ENCODE data around the gene TOP3A.
"Not testable (repeated sequence)": the region's sequence is repeated elsewhere in the genome, so short reads cannot be mapped to it uniquely, and the experiment has no call there.

The TOP3A gene

DNA sequence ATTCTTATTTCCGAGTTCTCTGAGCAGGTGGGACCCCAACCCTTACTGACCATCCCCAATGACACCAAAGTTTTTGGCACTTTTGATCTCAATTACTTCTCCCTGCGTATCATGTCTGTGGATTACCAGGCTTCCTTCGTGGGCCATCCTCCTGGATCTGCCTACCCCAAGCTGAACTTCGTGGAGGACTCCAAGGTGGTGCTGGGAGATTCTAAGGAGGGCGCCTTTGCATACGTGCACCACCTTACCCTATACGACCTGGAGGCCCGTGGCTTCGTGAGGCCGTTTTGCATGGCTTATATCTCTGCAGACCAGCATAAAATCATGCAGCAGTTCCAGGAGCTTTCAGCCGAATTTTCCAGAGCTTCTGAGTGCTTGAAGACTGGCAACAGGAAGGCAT is 1.2 kb upstream of the TOP3A start:
- TF ChIP-seq ZNF274 (IDR thresholded peaks at IDR 0.05; ENCODE audit: low read depth, low read length): no peak
- peak overlapping the region; percentile 82 for H3K4me3 ChIP-seq (ENCODE audit: low read length)

DNA sequence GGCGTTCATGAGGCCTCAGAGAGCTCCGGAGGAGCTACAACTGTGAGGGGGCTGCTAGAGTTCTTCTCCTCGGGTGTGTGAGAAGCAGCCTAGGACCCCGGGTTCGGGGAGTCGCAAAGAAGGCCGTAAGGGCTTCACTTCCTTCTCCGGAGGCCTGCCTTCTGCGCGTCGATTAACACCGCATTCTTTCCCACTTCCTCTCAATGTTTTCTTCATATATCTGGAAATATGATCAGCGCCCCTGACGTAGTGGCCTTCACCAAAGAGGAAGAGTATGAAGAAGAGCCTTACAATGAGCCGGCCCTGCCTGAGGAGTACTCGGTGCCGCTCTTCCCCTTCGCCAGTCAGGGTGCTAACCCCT is 748 bp upstream of the TOP3A start:
- no peak for TF ChIP-seq ZNF274 (IDR thresholded peaks at IDR 0.05; ENCODE audit: low read depth, low read length)
- H3K4me3 ChIP-seq (ENCODE audit: low read length): peak overlapping the region; percentile 82

DNA sequence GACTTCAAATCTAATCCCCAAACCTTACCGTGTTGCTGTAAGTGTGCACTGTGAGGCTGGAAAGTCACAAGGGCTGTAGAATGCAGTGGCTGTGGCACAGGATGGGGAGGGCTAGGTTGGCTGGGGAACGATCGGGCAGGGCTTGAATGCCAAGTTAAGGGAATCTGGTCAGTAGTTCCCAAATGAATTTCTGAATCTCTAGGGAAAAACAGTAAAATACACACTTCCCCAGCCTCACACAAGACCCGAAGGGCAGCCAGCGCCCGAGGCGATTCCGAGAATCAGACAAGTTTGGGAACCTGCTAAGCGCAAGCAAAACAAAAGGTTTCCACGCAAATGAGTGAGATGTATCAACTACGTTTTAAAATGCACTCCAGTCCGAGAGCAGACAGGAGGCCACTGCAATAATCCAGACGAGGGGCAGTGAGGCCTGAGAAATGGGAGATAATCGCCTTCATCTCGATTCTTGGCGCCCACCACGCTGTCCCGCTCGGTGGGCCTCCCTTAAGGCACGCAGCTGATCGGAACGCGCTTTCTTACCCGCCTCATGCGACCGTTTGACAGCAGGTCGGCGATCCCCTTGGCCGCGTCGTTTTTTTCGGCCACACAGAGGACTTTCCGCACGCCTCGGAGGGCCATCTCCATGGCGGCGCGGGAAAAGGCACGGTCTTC is 599 bp downstream of the TOP3A start:
- TF ChIP-seq ZNF274 (IDR thresholded peaks at IDR 0.05; ENCODE audit: low read depth, low read length): no peak
- H3K4me3 ChIP-seq (ENCODE audit: low read length): peak overlapping the region; percentile 82

DNA sequence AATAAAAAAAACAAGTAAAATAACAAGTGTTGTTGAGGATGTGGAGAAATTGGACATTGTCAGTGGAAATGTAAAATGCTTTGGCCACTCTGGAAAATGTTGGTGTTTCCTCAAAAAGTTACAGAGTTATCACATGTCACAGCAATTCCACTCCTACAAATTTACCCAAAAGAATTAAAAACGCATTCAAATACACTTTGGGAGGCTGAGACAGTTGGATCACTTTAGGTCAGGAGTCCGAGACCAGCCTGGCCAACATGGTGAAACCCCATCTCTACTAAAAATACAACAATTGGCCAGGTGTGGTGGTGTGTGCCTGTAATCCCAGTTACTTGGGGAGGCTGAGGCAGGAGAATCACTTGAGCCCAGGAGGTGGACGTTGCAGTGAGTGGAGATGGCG is 5.6 kb downstream of the TOP3A start:
- no peak overlapping the region for H3K4me3 ChIP-seq (ENCODE audit: low read length)
- TF ChIP-seq ZNF274 (IDR thresholded peaks at IDR 0.05; ENCODE audit: low read depth, low read length): no peak

DNA sequence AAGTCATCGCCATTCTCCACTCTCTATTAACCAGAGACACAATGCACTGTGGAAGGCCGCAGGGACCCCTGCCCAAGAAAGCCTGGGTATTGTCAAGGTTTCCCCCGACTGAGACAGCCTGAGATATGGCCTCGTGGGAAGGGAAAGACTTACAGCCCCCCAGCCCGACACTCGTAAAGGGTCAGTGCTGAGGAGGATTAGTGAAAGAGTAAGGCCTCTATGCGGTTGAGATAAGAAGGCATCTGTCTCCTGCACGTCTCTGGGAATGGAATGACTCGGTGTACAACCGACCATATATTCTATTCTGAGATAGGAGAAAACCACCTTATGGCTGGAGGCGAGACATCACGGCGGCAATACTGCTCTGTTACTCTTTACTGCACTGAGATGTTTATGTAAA is 11.6 kb downstream of the TOP3A start:
- not testable (repeated sequence) for H3K4me3 ChIP-seq (ENCODE audit: low read length)

DNA sequence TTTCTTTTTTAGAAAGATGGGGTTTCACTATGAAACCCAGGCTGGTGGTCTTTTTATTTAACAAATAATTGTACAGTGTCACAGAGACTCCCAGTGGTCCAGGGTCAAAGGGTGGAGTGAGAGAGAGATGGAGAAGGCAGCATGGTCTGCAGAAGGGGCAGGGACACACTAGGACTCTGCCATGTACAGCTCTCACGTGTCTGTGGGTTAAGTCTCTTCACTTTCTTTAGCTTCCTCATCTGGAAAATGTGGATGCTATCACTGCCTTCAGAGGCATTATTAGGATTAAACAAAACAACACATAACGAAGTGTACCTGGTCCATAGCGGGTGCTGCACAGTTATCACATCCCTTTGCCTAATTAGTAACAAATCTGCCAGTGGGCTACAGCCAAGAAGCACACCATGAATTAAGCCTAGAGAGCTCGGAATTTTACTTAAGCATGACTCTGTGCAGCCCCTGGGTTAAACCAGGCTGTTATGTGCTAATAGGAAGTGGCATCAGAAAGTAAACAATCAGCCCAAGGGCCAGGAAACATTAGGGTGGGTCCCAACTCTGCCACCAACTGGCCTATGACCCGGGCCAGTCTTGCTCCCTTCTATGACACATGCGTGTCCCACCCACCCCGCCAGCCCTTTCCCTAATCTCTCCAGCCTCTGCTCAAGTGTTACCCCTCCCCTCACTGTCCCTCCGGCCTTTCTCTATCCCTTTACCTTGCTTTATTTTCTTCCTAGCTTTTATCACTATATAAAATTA is 13.9 kb downstream of the TOP3A start:
- no peak for TF ChIP-seq ZNF274 (IDR thresholded peaks at IDR 0.05; ENCODE audit: low read depth, low read length)
- no peak overlapping the region for H3K4me3 ChIP-seq (ENCODE audit: low read length)

DNA sequence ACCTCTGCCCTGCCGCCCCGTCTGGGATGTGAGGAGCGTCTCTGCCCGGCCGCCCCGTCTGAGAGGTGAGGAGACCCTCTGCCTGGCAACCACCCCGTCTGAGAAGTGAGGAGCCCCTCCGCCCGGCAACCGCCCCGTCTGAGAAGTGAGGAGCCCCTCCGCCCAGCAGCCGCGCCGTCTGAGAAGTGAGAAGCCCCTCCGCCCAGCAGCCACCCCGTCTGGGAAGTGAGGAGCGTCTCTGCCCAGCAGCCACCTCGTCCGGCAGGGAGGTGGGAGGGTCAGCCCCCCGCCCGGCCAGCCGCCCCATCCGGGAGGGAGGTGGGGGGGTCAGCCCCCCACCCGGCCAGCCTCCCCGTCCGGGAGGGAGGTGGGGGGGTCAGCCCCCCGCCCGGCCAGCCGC is 16.7 kb downstream of the TOP3A start:
- not testable (repeated sequence) for H3K4me3 ChIP-seq (ENCODE audit: low read length)

DNA sequence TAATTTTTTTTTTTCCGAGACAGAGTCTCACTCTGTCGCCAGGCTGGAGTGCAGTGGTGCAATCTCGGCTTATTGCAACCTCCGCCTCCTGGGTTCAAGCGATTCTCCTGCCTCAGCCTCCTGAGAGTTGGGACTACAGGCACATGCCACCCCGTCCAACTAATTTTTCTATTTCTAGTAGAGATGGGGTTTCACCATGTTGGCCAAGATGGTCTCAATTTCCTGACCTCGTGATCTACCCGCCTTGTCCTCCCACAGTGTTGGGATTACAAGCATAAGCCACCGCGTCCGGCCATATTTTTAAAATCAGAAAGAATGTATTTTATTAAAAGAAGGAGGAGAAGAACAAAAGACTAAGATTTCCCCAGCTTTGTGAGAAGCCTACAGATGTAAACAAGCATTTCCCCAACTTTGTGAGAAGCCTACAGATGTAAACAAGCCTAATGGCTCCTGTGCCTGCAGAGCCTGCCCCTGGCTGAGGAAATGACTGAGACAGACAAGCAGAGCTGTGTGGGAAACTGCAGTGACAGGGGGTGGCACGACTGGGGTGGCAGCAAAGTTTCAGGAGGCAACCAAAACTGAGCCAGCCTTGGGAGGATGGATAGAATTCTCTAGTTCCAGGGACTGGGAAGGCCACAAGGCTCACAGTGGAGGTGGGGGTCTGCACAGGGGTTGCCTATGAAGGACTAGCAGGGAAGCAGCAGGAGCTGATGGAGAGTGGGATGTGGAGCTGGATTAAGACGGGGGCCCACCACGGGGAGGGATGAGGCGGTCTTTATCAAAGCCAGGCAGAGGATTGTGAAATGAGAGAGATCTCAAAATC is 22.9 kb downstream of the TOP3A start:
- no peak for TF ChIP-seq ZNF274 (IDR thresholded peaks at IDR 0.05; ENCODE audit: low read depth, low read length)
- no peak overlapping the region for H3K4me3 ChIP-seq (ENCODE audit: low read length)

DNA sequence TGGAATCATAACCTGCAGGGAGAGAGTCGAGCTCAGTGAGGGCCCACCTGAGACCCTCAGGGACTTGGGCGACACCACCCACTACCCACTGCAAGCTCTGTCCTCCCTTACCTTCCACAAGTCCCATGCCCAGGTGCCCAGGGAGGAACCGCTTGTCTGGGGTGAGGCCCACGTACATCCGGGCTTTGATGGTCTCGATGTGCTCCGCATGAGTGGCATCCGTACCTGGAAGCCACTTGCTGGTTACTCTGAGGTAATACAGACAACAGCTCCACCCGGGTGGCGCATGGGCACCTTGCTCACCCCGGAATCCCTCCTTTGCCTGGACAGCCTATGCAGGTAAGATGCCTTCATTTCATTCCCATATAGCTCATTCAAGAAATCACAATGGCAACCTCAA is 29.5 kb downstream of the TOP3A start:
- H3K4me3 ChIP-seq (ENCODE audit: low read length): no peak overlapping the region
- TF ChIP-seq ZNF274 (IDR thresholded peaks at IDR 0.05; ENCODE audit: low read depth, low read length): no peak

DNA sequence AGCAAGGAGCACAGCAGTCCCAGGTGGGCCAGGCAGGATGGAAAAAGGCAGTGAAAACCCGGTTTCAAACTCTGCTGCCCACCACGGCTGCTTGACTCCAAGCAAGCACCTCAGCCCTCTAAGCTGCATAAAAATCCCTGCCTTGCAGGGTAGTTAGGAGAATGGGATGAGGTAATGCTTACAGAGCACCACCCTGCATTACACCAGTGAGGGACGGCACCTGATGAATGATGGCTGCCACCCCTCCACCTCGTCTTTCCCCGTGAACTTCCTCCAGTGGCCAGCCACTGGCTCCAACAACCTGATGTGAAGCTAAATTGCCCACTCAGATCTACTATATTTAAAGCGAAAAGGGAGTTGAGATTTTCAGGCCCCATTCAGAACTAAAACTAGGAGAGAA is 33.0 kb downstream of the TOP3A start:
- H3K4me3 ChIP-seq (ENCODE audit: low read length): no peak overlapping the region
- TF ChIP-seq ZNF274 (IDR thresholded peaks at IDR 0.05; ENCODE audit: low read depth, low read length): no peak

DNA sequence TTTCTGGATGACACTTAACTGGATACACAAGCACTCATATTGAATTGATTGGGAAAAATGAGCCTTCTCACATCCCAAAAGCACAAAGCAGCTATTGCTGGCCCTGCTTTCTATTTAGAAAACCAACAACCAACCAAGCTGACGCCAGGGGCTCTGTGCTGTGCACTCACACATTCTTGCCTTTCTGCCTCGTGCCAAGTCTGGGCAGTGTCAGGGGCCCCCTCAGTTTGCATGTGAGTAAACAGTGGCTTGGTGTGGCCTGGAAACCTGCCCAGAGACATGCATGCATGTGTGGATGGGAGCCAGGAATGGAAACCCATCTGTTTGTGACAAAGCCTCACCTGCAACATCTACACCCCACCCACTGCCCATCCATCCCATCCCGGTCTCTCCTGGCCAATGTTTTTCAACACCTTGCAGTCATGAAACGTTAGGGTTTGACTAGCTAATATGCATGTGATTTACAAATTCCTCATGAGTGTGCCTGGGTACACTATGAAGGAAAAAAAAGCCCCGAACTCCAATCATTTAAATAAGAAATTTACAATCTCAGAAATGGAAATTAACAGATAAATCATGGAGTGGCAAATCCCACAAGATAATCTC is 33.9 kb downstream of the TOP3A start:
- no peak for TF ChIP-seq ZNF274 (IDR thresholded peaks at IDR 0.05; ENCODE audit: low read depth, low read length)
- no peak overlapping the region for H3K4me3 ChIP-seq (ENCODE audit: low read length)

DNA sequence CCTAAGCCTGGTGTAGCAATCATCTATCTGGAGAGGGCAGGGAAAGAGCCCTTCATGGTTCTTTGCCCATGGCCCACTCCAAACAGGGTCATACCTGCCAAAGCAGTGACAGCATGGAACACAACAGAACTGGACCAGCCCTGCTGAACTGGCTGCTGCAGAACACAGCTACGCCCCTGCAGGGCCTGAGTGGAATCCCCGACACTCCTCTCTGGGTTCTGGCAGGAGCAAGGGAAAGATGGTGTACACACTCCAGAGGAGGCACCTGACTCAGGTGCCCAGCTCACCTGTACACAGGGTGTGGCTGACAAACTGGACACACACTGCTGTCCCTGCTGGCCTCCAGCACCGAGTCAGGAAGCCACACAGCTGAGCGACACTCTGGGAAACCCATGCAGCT is 34.5 kb downstream of the TOP3A start:
- H3K4me3 ChIP-seq (ENCODE audit: low read length): no peak overlapping the region
- TF ChIP-seq ZNF274 (IDR thresholded peaks at IDR 0.05; ENCODE audit: low read depth, low read length): no peak

DNA sequence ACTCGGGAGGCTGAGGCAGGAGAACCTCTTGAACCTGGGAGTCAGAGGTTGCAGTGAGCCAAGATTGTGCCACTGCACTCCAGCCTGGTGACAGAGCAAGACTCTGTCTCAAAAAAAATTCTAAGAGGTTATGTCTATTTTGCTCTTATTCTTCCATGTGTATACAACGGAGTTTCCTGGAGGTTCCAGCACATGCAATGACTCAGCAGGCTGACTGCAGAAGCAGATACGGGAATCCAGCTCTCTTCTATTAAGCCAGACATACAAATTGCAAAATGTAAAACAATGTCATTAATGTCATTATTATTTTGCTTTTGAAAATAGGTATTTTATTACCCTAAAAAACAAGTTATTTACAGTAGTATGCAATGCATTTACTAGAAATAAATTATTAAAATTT is 35.9 kb downstream of the TOP3A start:
- H3K4me3 ChIP-seq (ENCODE audit: low read length): no peak overlapping the region
- no peak for TF ChIP-seq ZNF274 (IDR thresholded peaks at IDR 0.05; ENCODE audit: low read depth, low read length)

DNA sequence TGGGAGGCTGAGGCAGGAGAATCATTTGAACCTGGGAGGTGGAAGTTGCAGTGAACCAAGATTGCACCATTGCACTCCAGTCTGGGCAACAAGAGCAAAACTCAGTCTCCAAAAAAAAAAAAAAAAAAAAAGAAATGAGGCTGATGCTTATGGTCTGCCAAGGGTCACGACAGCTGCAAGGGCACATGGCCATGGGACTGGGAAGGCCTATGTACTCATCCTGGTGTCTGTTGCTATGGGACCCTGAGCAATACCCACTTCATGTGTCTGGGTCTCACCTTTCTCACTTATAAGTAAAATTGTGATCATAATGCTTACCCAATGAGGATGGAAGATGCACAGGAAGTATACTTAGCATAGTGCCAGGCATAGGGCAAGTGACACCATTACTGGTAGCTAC is 37.7 kb downstream of the TOP3A start:
- H3K4me3 ChIP-seq (ENCODE audit: low read length): no peak overlapping the region
- TF ChIP-seq ZNF274 (IDR thresholded peaks at IDR 0.05; ENCODE audit: low read depth, low read length): no peak
